Suppressor macrophage treated with lipopolysaccharide for 1 hour (primary cell): ENCODE results near the gene DHX58.
A peak's percentile ranks its signal among the peaks of the same experiment; 100 is the strongest.

ENCODE experiments used
- DNase-seq, 3 donors: peaks; one replicate each; pipeline ENCODE4 v3.0.0-alpha.2; 2020 to 2022

The DHX58 gene

DNA sequence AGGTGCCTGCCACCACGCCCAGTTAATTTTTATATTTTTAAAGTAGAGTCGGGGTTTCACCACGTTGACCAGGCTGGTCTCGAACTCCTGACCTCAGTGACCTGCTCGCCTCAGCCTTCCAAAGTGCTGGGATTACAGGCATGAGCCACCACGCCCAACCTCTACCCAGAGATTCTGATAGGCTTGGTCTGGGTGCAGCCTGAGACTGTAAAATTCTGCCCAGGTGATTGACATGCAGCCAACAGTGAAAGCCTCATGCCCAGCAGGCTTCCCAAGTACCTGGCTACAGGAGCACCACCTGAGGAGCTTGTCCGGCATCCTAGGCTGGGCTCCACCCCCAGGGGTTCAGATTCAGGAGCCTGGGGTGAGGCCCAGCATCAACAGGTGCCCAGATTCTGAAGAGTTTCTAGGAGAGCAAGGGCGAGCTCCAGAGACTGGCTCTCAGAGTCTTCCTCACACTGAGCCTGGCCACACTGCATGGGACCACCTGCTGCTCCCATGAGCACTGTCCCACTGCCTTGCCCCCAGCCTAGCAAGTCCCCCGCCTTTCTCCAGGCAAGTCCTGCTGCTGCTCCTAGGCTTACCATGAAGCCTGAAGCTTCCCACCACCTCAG, 30.9 kb downstream of the DHX58 start:
- DNase-seq, result no peak

DNA sequence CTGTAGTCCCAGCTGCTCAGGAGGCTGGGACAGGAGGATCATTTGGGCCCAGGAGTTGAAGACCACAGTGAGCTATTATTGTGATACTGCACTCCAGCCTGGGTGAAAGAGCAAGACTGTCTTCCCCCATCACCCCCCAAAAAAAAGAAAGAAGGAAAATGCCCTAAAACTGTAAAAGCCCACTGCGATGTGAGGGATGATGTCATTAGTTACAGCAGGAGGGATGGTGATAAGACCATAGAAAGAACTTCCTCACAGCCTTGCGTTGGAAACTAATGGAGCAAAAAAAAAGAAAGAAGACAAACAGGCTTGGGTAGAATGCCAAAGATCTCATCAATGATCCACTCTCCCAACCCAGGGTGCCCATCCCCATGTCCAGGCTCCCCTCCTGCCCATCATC, 33.0 kb downstream of the DHX58 start:
- no peak for DNase-seq

DNA sequence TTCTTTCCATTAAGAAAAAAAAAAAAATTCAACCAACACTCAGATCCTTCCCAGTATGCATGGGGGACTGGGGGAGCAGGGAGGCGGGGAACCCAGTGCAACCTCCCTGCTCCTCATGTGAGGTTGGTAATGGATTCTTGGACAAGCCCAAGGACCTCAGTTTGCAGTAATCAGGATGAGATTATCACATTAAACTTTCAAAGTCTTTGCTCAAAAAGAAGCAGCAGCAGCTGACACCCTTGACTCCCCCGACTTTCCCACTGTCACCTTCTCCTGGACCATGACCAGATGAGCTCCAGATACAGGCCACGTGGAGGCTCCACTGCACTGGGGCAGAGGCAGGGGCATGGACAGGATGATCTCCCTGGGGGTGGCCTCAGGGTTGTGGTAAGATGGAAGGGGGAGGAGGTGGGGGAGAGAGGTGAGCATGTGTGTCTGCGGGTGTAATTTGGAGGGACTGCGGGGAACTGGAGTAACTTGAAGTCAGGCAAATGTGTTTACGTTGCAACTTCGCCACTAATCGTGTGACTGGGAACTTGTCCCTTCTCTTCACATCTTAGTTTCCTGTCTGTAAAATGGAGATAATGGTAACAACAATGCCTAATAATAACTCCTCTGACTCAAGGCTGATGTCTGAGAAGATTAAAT, 34.0 kb downstream of the DHX58 start:
- no peak for DNase-seq

DNA sequence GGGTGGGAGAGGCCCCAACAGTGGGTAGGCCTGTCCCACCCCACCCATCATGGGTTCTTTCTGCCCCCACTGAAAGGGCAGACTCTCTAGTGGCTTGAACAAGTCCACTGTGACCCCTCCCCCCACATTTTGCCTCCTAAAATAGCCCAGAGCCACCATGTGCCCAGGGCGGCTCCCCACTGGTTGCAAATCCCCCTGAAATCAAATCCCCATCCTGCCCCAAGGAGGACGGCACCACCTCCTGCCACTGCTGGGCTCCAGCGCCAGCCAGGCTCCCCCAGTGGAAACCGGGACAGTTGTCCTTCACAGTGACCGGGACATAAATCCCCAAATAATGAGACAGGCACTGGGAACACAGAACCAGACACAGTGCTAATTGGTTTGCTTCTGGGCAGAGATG, 34.8 kb downstream of the DHX58 start:
- no peak for DNase-seq

DNA sequence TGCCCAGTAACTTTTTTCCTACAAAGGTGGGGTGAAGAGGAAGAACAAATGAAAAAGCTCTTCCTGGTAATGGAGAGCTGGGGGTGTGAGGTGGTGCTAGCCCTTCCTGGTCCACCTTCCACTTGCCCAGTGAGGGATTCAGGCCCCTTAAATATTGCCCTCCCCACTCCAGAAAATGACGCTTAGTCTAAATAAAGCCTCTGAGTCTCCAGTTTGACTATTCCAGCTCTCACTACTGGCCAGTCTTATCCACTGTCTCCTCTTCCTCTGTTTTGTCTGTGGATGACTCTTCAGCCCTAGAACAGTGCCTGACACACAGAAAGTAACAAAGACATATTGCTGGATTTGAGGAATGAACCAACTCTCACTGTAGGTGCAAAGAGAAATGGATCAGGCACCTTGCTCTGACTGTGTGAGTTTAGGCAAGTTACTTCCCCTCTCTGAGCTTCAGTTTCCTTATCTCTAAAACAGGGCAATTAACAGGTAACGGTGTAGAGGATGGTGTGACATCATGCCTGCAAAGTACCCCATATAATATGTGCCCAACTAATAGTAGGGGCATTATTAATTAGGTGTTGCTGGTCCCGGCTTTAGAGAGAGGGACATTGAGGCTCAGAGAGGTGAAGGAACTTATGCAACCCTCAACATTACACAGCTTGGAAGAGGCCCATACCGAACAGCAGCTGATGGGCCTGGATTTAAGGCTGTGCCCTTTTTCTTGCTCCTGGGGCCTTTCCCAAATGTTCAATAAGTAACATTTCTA, 35.5 kb downstream of the DHX58 start:
- no peak for DNase-seq

DNA sequence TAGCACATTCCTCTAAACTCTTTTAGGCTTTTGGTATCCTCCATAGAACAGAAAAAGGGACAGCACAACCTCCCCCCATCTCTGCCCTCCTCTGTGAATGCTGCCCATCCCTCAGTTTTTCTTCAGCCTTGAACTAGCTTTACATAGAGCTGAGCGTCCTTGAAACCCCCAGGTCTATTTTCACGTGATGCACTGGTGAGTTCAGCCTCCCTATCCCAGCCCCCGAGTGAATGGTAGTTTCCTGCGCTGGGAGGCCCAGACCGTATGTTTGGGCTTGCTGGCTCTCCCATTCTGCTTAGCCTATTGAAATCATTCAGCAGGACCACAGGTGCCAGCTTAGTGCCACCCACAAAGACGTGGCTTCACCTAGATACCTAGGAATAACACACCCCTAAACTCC, 36.7 kb downstream of the DHX58 start:
- DNase-seq, result no peak

DNA sequence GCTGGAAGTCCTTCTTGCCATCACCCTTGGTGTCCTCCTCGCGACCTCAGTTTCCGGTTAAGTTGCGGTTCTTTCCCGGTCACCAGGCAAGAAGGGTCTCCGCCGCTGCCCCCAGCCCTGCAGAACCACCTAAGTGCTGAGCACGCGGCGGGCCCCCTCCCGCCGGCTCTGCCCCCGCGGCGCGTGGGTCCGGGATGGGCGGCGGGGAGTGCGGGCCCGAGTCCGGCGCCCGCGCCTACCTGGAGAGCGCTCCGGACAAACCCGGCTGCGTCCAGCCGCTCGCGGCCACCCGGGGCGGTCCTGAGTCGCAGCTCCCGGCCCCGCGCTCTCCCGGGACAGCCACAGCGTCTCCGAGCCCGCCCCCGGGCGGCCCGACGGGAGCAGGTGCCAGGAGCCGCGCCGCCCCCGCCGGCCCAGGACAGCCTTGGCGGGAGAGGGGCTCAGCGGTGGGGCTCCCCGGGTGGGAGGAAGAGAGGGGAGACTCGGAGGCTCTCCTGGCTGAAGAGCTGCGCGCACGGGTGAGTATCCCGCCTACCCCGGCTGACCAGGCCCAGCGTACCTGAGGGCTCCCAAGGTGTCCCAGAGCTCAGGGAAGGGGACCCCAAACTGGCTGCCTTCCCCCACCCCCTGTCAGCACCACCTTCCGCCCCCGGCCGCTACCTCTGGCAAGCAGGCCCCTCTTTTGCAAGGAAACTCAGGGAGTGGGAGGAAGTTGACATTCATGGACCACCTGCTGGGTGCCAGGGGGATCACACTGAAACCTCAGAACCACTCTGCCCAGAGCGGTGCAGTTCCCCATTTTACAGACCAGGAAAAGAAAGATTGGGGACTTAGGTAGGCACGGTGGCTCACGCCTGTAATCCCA, 40.0 kb downstream of the DHX58 start:
- DNase-seq, result peak in 2 of 3 donors; percentile 25 to 60

DNA sequence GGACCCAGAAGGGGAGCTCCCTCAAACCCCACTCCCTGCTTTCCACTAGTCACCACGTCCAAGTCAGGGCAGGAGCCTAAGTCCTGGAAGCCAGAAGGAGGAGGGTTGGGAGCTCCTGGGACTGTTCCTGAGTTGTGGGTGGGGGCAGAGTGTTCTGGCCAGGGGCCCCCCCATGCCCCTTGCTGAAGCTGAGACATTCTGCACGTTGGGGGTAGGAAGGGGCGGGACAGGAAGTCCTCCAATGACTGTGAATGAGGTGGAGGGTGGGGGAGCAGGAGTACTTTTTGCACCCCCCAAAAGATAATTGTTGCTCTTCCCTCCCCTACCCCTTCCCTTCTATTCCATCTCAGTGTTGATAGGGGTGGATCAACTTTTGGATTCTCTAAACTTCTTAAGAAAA, 40.7 kb downstream of the DHX58 start:
- DNase-seq, result no peak

DNA sequence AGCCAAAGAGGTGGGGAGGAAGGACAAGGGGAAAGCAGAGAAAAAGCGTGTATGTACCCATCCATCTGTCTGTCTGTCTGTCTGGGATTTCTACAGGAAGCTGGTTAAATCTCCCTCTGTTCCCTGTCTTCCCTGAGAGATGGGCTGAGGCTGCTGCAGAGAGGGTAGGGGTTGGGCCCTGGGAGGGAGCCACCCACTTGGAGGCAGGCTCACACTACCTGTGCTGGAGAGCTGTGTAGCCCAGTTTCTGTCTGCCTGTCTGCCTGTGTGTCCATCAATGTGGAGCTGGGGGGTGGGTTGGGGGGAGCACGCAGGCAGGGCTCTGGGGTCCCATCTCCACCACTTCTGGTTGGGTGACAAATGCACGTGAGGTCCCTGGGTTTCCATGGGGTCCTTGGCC, 43.5 kb downstream of the DHX58 start:
- no peak for DNase-seq

DNA sequence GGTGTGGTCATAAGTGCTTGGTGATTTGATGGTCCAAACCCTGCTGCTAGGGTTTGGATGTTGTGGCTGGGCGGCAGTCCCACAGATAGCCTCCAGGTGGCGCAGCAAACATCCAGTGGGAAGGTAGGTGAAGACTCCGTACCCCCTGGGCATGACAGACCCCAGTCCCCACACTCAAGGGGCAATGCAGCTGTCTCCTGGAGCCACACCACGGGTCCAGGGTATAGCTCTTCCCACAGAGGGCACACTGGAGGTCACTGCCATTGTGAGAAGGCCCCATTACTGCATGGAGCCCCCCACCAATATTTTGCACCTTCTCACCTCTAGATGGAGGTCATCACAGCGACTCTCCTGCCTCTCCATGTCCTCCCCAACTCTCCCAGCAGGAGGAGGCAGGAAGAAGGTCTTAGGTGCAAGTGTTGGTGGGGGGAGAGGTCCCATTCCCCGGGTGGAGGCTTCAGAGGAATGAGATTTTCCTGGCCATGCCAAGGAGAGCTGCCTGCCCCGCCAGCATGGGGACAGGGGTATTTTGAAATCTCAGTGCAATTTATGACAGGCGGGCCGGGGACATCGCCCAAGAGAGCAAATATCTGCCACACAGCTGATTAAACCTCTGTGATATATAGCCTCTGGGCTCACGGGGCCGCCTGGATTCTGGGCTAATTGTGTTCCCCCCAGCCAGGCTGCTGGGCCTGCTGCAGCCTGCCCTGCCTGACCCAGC, 45.0 kb downstream of the DHX58 start:
- DNase-seq, result peak; percentile 64 to 81 (median 73)

DNA sequence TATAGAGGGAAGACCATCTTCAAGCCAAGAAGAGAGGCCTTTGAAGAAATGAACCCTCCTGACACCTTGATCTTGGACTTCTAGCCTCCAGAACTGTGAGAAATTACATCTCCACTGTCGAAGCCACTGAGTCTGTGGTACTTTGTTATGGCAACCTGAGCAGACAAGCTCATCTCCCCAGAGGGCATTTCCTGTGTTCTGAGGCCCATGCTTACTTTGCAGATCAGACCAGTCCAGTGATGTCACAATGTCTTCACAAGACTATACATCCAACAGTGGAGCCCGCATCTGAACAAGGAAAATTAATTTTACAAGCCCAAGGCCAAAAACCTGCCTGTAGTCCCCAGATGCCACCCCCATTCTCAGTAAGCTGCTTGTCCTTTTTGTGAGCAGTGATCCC, 47.3 kb downstream of the DHX58 start:
- DNase-seq, result no peak

DNA sequence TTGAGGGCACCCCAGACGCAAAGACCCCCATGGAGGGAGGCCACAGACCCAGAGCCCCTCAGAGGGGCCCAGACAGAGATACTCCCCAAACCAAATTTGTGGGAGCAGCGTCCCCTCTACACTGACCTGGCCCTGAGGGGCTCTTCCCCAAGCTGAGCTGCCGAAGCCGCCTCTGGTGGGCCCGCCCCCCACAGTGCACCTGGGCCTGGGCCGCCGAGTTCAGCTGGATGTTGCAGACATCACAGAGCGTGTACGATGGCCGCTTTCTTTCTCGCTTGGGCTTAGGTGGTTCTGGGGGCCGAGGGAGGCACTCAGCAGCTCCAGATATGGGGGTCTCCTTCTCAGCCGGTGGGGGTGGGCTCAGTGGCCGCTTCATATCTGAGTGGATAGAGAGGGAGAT, 49.8 kb downstream of the DHX58 start:
- no peak for DNase-seq

DNA sequence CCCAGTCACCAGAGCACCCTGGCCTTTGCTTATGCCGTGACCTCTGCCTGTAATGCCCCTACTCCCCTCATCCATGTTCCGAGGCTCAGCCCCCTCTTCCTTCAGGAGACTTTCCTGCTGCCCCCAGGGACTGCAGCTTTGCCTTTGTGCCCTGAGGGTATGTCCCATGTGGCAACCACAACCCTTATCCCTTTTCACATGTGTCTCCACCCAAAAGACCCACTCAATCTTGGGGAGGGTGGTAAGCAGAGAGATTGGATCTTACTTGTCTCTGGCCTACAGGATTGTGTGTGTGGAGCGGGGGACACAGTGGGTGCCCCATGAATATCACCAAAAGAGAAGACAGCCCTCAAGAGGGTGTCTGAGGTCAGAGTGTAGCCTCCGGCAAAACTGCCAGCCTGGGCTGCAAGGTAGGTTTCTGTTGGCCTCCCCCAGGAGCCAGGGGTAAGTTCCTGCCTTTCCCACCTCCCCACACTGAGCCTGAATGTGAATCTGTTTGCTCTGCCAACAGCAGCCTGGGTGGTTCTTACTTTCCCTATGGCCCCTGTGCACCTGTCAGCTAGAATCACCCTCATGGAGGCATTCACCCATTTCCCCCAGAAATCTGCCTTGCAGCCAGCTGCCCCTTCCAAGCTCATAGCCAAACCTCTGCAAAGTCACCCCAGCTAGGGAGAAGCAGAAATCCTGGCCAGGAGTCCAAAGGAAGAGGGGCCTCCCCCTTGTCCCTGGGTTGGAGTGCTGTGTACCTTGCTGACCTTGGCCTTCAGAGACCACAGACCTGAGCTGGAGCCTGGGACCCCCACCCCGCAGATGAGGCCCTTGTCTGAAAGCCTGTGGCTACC, 50.6 kb downstream of the DHX58 start:
- DNase-seq, result no peak

DNA sequence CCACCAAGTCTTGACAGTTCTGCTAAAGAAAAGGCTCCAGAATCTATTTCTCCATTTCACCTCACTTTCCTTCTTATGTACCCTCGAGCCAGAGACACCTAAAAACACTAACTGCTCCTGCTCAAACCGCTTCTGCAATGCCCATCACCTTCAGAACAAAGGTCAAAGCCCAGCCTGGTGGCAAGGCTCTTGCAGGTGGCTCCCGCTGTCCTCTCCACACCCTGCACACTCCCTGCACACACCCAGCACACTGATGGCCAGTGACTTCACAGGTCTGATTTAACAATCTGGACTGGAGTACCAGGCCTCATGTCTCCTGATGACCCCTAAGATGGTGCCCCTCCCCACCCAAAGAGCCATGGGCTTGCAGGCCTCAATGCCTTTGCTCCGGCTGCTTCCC, 52.3 kb downstream of the DHX58 start:
- DNase-seq, result no peak

DNA sequence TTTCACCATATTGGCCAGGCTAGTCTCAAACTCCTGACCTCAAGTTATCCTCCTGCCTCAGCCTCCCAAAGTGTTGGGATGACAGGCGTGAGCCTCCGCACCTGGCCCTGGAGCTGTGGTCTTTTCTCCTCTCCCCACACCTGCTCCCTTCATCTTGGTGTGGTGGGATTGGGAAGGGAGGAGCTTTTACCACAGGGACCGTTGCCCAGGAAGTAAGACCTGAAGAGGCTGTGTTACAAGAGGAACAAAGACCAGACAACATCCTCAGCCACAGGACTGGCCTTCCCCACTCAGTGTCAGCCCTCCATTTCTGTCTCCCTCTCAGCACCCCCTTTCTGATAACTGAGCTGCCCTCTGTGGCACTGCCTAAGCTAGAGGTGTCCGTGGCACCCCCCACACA, 52.7 kb downstream of the DHX58 start:
- no peak for DNase-seq

DNA sequence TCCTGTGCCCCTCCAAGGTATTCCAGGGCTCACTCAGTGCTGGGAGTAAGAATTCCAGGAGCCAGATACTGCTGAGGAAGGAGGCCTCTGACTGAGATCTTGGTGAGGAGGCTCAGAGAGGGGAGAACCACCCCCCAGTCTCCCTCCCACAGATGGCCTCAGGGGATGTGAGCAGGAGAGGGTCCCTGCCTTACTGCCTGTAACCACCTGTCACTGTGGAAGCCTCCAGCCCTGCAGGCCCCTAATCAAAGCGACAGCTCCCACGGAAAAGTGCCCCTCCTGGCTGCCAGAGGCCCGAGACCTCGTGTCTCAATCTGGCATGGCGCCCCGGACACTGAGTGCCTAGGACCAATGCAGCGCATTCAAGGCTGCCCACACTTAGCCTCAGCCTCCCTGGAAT, 54.5 kb downstream of the DHX58 start:
- DNase-seq, result no peak

DNA sequence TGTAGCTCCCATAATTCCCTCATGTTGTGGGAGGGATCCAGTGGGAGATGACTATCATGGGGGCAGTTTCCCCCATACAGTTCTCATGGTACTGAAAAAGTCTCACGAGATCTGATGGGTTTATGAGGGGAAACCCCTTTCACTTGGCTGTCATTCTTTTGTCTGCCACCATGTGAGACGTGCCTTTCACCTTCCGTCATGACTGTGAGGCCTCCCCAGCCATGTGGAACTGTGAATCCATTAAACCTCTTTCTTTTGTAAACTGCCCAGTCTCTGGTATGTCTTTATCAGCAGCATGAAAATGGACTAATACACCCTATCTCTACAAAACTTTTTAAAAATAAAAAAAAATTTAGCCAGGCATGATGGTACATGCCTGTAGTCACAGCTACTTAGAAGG, 55.9 kb downstream of the DHX58 start:
- DNase-seq, result no peak

DNA sequence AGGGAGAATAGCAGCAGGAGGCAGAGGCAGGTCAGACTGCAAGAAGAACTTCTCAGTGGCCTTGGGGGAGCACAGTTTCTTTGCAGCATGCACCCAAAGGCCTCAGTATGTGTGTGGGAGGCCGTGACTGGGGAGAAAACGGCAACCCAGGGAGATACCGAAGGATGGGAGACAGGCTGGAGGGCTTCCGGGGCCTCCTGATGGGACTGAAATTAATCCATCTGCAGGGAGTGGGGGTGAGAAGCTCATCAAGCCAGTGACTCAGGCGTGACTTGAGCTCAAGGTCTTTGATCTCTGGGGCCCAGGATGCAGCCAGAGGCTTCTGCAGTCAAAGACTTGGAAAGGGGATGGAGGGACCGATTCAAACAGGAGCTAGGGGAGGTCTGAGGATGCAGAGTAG, 57.0 kb downstream of the DHX58 start:
- no peak for DNase-seq

DNA sequence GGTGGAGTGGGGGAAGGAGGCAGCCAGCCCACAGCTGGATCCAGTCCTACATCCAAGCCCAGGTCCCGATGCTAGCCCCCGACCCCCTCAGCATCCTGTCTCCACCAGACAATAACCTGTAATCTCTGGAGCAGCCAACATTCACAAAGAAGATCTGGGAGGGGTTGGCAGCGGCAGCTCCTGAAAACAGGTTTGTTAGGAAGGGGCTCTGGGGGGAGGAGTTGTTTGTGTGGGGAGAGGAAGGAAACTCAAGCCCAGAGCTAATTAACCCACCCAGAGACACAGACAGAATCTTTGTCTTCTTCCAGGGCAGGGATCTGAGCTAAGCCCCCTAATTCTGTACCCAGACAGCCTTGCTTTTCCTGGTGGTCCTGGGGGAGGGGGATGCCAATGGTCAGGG, 57.5 kb downstream of the DHX58 start:
- no peak for DNase-seq

DNA sequence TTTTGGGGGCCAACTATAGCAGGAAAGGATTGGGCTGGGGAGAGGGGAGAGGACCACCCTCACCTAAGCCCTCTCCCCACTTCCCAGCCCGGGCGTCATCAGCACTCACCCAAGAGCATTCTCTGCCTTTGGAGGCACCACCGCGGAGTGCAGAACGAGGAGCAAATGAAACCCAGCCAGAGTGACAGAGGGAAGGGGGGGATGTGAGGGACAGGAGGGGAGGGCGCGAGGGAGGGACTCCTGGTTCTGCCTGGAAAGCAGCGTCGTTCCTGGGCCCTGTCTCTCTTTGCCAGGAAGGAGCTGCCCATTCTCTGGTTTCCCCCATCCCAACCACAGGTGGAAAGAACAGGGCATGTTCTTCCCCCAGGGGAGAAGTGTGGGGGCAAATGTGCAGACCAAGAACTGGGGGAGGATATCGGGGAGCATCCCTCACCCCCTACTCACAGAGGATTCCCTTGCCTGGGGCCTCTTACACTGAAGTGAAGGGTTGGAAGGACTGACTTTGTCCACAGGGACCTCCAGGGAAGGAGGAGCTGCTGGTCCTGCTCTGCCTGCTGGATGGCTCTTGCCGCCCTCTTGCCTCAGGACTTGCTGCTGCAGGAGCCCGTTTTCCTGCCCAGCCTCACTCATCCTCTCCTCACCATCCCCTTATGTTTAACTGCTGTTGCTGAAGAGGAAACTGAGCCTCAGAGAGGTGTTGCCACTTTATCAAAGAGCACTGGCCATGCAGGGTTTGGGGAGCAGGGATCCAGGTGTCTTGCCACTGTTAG, 58.6 kb downstream of the DHX58 start:
- DNase-seq, result no peak

DNA sequence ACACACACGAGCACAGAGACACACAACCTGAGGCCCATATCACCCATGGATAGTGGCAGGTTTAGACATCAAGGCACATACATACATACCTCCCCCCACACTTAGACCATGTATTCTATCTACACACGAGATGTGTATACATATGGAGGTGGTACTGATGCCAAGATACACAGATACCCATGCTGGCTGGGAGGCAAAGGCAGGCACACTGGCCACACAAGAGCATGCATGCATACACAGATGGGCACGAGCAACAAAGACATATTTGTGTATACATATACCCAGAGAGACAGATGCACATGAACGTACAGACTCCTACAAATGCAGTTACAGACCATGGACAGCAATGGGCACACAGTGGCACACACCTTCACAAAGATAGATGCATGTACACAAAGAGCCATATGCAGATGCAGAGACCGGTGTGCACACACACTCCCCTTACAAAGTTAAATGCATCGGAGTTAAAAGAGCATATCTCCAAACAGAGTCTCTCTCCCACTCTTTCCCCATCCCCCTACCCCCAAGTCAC, 60.1 kb downstream of the DHX58 start:
- DNase-seq, result no peak
